HEK293 (cell line): ENCODE results near the gene RBM20.

ENCODE experiments used
- FEZF1 ChIP-seq: fragments of 450-650 bp; formaldehyde crosslinking; IDR thresholded peaks from 2 replicates; pipeline ENCODE4 v1.5.1; 2016; ENCODE audit warnings: missing biosample characterization, missing genetic modification characterization
- GFI1B ChIP-seq: fragments of 450-650 bp; formaldehyde crosslinking; IDR thresholded peaks from 2 replicates; pipeline ENCODE4 v1.5.1; 2016; ENCODE audit warnings: missing biosample characterization, missing genetic modification characterization
- GLIS1 ChIP-seq: fragments of 450-650 bp; formaldehyde crosslinking; IDR thresholded peaks from 2 replicates; pipeline ENCODE4 v1.5.1; 2016; ENCODE audit warnings: missing biosample characterization, missing genetic modification characterization
- KLF1 ChIP-seq: fragments of 450-650 bp; formaldehyde crosslinking; IDR thresholded peaks from 2 replicates; pipeline ENCODE4 v1.5.1; 2016; ENCODE audit warnings: missing biosample characterization, missing genetic modification characterization
- MYNN ChIP-seq: fragments of 450-650 bp; formaldehyde crosslinking; IDR thresholded peaks from 2 replicates; pipeline ENCODE4 v1.5.1; 2016; ENCODE audit warnings: missing biosample characterization, missing genetic modification characterization, borderline replicate concordance
- SCRT1 ChIP-seq: fragments of 450-650 bp; formaldehyde crosslinking; IDR thresholded peaks from 2 replicates; pipeline ENCODE4 v1.5.1; 2016; ENCODE audit warnings: missing biosample characterization, missing genetic modification characterization, borderline replicate concordance
- YY1 ChIP-seq: fragments of 450-650 bp; formaldehyde crosslinking; IDR thresholded peaks from 2 replicates; pipeline ENCODE4 v1.5.1; 2018; ENCODE audit warnings: missing biosample characterization, missing genetic modification characterization
- ZBTB17 ChIP-seq: fragments of 450-650 bp; formaldehyde crosslinking; IDR thresholded peaks from 2 replicates; pipeline ENCODE4 v1.5.1; 2016; ENCODE audit warnings: missing biosample characterization, missing genetic modification characterization
- ZEB2 ChIP-seq: fragments of 450-650 bp; formaldehyde crosslinking; IDR thresholded peaks from 2 replicates; pipeline ENCODE4 v1.5.1; 2016; ENCODE audit warnings: missing biosample characterization, missing genetic modification characterization
- ZFP3 ChIP-seq: fragments of 450-650 bp; formaldehyde crosslinking; IDR thresholded peaks from 2 replicates; pipeline ENCODE4 v1.5.1; 2016; ENCODE audit warnings: low read depth, missing biosample characterization, missing genetic modification characterization
- ZFP37 ChIP-seq: fragments of 450-650 bp; formaldehyde crosslinking; IDR thresholded peaks from 2 replicates; pipeline ENCODE4 v1.5.1; 2016; ENCODE audit warnings: missing biosample characterization, missing genetic modification characterization
- ZNF133 ChIP-seq: fragments of 450-650 bp; formaldehyde crosslinking; IDR thresholded peaks from 2 replicates; pipeline ENCODE4 v1.5.1; 2016; ENCODE audit warnings: missing biosample characterization, missing genetic modification characterization
- ZNF140 ChIP-seq: fragments of 450-650 bp; formaldehyde crosslinking; IDR thresholded peaks from 2 replicates; pipeline ENCODE4 v1.5.1; 2016; ENCODE audit warnings: missing biosample characterization, missing genetic modification characterization
- ZNF292 ChIP-seq: fragments of 450-650 bp; formaldehyde crosslinking; IDR thresholded peaks from 2 replicates; pipeline ENCODE4 v1.5.1; 2016; ENCODE audit warnings: low read depth, missing biosample characterization, missing genetic modification characterization, borderline replicate concordance
- ZNF366 ChIP-seq: fragments of 450-650 bp; formaldehyde crosslinking; conservative IDR thresholded peaks from 2 replicates; pipeline ENCODE4 v1.5.1; 2016; ENCODE audit warnings: missing biosample characterization, missing genetic modification characterization
- ZNF394 ChIP-seq: fragments of 450-650 bp; formaldehyde crosslinking; IDR thresholded peaks from 2 replicates; pipeline ENCODE4 v1.5.1; 2016; ENCODE audit warnings: missing biosample characterization, missing genetic modification characterization, mild to moderate bottlenecking, moderate library complexity, borderline replicate concordance
- ZNF416 ChIP-seq: fragments of 450-650 bp; formaldehyde crosslinking; IDR thresholded peaks from 2 replicates; pipeline ENCODE4 v1.5.1; 2016; ENCODE audit warnings: missing biosample characterization, missing genetic modification characterization
- ZNF530 ChIP-seq: fragments of 450-650 bp; formaldehyde crosslinking; IDR thresholded peaks from 2 replicates; pipeline ENCODE4 v1.5.1; 2016; ENCODE audit warnings: low read depth, missing biosample characterization, missing genetic modification characterization
- ZNF600 ChIP-seq: fragments of 450-650 bp; formaldehyde crosslinking; IDR thresholded peaks from 2 replicates; pipeline ENCODE4 v1.5.1; 2016; ENCODE audit warnings: missing biosample characterization, missing genetic modification characterization
- ZNF623 ChIP-seq: fragments of 450-650 bp; formaldehyde crosslinking; IDR thresholded peaks from 2 replicates; pipeline ENCODE4 v1.5.1; 2016; ENCODE audit warnings: missing biosample characterization, missing genetic modification characterization
- ZNF626 ChIP-seq: fragments of 450-650 bp; sonication (Bioruptor Pico); formaldehyde crosslinking; IDR thresholded peaks from 2 replicates; pipeline ENCODE4 v1.5.1; 2018; ENCODE audit warnings: missing biosample characterization, missing genetic modification characterization, inconsistent platforms
- ZNF629 ChIP-seq: fragments of 450-650 bp; formaldehyde crosslinking; IDR thresholded peaks from 2 replicates; pipeline ENCODE4 v1.5.1; 2017; ENCODE audit warnings: missing biosample characterization, missing genetic modification characterization
- ZNF654 ChIP-seq: fragments of 450-650 bp; formaldehyde crosslinking; IDR thresholded peaks from 2 replicates; pipeline ENCODE4 v1.5.1; 2016; ENCODE audit warnings: low read depth, missing biosample characterization, missing genetic modification characterization
- ZNF843 ChIP-seq: fragments of 450-650 bp; formaldehyde crosslinking; IDR thresholded peaks from 2 replicates; pipeline ENCODE4 v1.5.1; 2016; ENCODE audit warnings: missing biosample characterization, missing genetic modification characterization
- TF ChIP-seq, protein P1 (sequence below): fragments of 450-650 bp; IDR thresholded peaks from 2 replicates; pipeline ENCODE4 v1.5.1; 2018; ENCODE audit warnings: missing biosample characterization, missing genetic modification characterization
- TF ChIP-seq, protein P2 (sequence below): fragments of 450-650 bp; formaldehyde crosslinking; IDR thresholded peaks from 2 replicates; pipeline ENCODE4 v1.5.1; 2016; ENCODE audit warnings: missing biosample characterization, missing genetic modification characterization
- TF ChIP-seq, protein P3 (sequence below): fragments of 450-650 bp; formaldehyde crosslinking; IDR thresholded peaks from 2 replicates; pipeline ENCODE4 v1.5.1; 2017; ENCODE audit warnings: missing biosample characterization, missing genetic modification characterization
- TF ChIP-seq, protein P4 (sequence below): fragments of 450-650 bp; formaldehyde crosslinking; IDR thresholded peaks from 2 replicates; pipeline ENCODE4 v1.5.1; 2017; ENCODE audit warnings: missing biosample characterization, missing genetic modification characterization
- TF ChIP-seq, protein P5 (sequence below): fragments of 450-650 bp; IDR thresholded peaks from 2 replicates; pipeline ENCODE4 v1.5.1; 2018; ENCODE audit warnings: missing biosample characterization, mild to moderate bottlenecking, missing genetic modification characterization
- TF ChIP-seq, protein P6 (sequence below): fragments of 450-650 bp; formaldehyde crosslinking; IDR thresholded peaks from 2 replicates; pipeline ENCODE4 v1.5.1; 2017; ENCODE audit warnings: missing biosample characterization, missing genetic modification characterization

The RBM20 gene

DNA sequence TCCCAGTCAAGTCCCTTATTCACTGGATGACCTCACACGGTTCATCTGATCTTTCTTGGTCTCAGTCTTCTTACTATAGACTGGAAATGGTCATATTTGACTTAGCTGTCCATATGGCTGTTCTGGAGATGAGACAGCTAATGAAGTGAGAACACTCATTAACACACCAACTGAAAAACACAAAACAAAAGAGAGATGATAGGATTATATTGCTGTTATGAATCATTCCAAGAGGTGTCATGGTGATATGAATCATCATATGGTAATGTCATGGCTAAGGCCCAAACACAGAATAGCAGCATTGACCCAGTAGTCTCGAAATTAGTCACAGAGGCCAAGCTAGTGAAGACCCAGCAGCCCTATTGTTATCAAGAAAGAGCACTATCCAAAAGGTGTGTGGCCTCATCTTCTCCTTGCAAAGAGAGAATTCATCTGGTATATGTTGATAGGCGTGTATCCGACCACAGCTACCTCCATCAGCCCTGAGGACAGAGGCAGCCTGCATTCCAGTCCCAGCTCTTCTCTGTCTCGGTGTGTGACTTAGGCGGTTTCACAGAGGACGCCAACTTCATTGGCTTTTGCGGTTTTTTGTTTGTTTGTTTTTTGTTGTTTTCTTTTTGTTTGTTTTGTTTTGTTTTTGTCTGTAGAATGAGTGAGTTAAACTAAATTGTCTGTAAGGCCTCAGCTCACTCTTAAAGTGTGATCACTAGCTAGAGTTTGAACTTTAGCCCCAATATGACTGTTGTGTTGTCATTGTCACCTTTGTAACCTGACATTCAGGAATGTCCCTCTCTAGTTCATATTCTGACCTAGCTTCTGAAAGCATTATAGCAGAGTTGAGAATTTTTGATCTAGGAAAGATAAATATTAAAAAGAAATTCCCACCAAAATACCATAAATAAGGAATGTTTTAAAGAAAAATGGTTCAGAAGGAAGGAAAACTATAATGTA, 130.2 kb downstream of the RBM20 start (continued):
- TF ChIP-seq, protein P1, sequence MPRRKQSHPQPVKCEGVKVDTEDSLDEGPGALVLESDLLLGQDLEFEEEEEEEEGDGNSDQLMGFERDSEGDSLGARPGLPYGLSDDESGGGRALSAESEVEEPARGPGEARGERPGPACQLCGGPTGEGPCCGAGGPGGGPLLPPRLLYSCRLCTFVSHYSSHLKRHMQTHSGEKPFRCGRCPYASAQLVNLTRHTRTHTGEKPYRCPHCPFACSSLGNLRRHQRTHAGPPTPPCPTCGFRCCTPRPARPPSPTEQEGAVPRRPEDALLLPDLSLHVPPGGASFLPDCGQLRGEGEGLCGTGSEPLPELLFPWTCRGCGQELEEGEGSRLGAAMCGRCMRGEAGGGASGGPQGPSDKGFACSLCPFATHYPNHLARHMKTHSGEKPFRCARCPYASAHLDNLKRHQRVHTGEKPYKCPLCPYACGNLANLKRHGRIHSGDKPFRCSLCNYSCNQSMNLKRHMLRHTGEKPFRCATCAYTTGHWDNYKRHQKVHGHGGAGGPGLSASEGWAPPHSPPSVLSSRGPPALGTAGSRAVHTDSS (tag by site-specific recombination), result no peak
- no peak for TF ChIP-seq ZNF133 (tag by site-specific recombination)
- TF ChIP-seq ZNF600, result peak; percentile 70
- TF ChIP-seq ZNF292 (tag by site-specific recombination), result no peak
- no peak for TF ChIP-seq MYNN (tag by site-specific recombination)
- TF ChIP-seq, protein P2, sequence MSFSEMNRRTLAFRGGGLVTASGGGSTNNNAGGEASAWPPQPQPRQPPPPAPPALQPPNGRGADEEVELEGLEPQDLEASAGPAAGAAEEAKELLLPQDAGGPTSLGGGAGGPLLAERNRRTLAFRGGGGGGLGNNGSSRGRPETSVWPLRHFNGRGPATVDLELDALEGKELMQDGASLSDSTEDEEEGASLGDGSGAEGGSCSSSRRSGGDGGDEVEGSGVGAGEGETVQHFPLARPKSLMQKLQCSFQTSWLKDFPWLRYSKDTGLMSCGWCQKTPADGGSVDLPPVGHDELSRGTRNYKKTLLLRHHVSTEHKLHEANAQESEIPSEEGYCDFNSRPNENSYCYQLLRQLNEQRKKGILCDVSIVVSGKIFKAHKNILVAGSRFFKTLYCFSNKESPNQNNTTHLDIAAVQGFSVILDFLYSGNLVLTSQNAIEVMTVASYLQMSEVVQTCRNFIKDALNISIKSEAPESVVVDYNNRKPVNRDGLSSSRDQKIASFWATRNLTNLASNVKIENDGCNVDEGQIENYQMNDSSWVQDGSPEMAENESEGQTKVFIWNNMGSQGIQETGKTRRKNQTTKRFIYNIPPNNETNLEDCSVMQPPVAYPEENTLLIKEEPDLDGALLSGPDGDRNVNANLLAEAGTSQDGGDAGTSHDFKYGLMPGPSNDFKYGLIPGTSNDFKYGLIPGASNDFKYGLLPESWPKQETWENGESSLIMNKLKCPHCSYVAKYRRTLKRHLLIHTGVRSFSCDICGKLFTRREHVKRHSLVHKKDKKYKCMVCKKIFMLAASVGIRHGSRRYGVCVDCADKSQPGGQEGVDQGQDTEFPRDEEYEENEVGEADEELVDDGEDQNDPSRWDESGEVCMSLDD (tag by site-specific recombination), result no peak
- 0 out of 2 replicates have a peak, but pooled peaks have one; percentile 51 for TF ChIP-seq ZNF843 (tag by site-specific recombination)
- TF ChIP-seq, protein P3, sequence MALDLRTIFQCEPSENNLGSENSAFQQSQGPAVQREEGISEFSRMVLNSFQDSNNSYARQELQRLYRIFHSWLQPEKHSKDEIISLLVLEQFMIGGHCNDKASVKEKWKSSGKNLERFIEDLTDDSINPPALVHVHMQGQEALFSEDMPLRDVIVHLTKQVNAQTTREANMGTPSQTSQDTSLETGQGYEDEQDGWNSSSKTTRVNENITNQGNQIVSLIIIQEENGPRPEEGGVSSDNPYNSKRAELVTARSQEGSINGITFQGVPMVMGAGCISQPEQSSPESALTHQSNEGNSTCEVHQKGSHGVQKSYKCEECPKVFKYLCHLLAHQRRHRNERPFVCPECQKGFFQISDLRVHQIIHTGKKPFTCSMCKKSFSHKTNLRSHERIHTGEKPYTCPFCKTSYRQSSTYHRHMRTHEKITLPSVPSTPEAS (tag by site-specific recombination), result no peak
- no peak for TF ChIP-seq ZFP37 (tag by site-specific recombination)
- no peak for TF ChIP-seq ZNF416 (tag by site-specific recombination)
- TF ChIP-seq KLF1, result no peak
- no peak for TF ChIP-seq YY1 (tag by site-specific recombination)
- TF ChIP-seq ZNF530, result no peak
- 0 out of 2 replicates have a peak, but pooled peaks have one; percentile 13 for TF ChIP-seq ZNF623 (tag by site-specific recombination)
- TF ChIP-seq GLIS1, result no peak
- no peak for TF ChIP-seq ZFP3
- no peak for TF ChIP-seq SCRT1 (tag by site-specific recombination)
- TF ChIP-seq ZNF654 (tag by site-specific recombination), result no peak
- TF ChIP-seq, protein P4, sequence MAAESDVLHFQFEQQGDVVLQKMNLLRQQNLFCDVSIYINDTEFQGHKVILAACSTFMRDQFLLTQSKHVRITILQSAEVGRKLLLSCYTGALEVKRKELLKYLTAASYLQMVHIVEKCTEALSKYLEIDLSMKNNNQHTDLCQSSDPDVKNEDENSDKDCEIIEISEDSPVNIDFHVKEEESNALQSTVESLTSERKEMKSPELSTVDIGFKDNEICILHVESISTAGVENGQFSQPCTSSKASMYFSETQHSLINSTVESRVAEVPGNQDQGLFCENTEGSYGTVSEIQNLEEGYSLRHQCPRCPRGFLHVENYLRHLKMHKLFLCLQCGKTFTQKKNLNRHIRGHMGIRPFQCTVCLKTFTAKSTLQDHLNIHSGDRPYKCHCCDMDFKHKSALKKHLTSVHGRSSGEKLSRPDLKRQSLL, result no peak
- no peak for TF ChIP-seq ZNF626 (tag by site-specific recombination)
- TF ChIP-seq ZBTB17 (tag by site-specific recombination), result 0 out of 2 replicates have a peak, but pooled peaks have one; percentile 28
- peak; percentile 83 for TF ChIP-seq ZEB2 (tag by site-specific recombination)
- TF ChIP-seq, protein P5, sequence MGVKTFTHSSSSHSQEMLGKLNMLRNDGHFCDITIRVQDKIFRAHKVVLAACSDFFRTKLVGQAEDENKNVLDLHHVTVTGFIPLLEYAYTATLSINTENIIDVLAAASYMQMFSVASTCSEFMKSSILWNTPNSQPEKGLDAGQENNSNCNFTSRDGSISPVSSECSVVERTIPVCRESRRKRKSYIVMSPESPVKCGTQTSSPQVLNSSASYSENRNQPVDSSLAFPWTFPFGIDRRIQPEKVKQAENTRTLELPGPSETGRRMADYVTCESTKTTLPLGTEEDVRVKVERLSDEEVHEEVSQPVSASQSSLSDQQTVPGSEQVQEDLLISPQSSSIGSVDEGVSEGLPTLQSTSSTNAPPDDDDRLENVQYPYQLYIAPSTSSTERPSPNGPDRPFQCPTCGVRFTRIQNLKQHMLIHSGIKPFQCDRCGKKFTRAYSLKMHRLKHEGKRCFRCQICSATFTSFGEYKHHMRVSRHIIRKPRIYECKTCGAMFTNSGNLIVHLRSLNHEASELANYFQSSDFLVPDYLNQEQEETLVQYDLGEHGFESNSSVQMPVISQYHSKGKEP (tag by site-specific recombination), result no peak
- TF ChIP-seq FEZF1 (tag by site-specific recombination), result peak; percentile 67
- TF ChIP-seq ZNF629 (tag by site-specific recombination), result peak; percentile 85
- TF ChIP-seq, protein P6, sequence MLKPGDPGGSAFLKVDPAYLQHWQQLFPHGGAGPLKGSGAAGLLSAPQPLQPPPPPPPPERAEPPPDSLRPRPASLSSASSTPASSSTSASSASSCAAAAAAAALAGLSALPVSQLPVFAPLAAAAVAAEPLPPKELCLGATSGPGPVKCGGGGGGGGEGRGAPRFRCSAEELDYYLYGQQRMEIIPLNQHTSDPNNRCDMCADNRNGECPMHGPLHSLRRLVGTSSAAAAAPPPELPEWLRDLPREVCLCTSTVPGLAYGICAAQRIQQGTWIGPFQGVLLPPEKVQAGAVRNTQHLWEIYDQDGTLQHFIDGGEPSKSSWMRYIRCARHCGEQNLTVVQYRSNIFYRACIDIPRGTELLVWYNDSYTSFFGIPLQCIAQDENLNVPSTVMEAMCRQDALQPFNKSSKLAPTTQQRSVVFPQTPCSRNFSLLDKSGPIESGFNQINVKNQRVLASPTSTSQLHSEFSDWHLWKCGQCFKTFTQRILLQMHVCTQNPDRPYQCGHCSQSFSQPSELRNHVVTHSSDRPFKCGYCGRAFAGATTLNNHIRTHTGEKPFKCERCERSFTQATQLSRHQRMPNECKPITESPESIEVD (tag by site-specific recombination), result 0 out of 2 replicates have a peak, but pooled peaks have one; percentile 18
- no peak for TF ChIP-seq GFI1B
- TF ChIP-seq ZNF140, result no peak
- peak; percentile 55 for TF ChIP-seq ZNF394 (tag by site-specific recombination)
- peak; percentile 93 for TF ChIP-seq ZNF366 (tag by site-specific recombination)
